ENCODE data around the gene DNAJC2. TPM values are rescaled to one million over a fixed set of nuclear protein-coding genes. Genes with fewer than 3 reads are reported as not detected.

The DNAJC2 gene
- total RNA-seq, 4 donors from 2014 or later: 16.4 to 48.6 (median 27.7) TPM

- DNase-seq: no peak
- H3K27ac ChIP-seq: no peak overlapping the region
- WGBS, 2 donors (ENCODE audit: low coverage in 1 of 2): 92 to 93% methylated on average over 6 of the region's 6 CpGs
- no peaks in the 10 kb centered on the region for H3K27me3 ChIP-seq
- in situ Hi-C loops (cut with MboI; ENCODE audit: low pct_ligation_motif_present in 1 of 4, low pct_unique_long_range_greater_than_20kb in 1 of 4, low sequenced_read_pairs in 3 of 4): loop anchor here in 1 of 4 donors (25.0 kb wide), 1 partner anchor 212 kb away; the partner anchor contains the start of gene ARMC10
- H3K9me3 ChIP-seq: no peaks in the 10 kb centered on the region
- TF ChIP-seq POLR2A (IDR thresholded peaks at IDR 0.05) (no peak), POLR2AphosphoS5 (IDR thresholded peaks at IDR 0.05) (no peak), EP300 (IDR thresholded peaks at IDR 0.05; ENCODE audit: low read depth) (no peak), CTCF (IDR thresholded peaks at IDR 0.05) (no peak)
- intact Hi-C loops (cut with DNase I; ENCODE audit: low total_unique reads): no loop called here
- peaks cover 0 to 50% (median 14%) of the 10 kb centered on the region in 4 donors for H3K36me3 ChIP-seq
- H3K4me3 ChIP-seq: no peak overlapping the region
- H3K4me1 ChIP-seq: peaks cover 7 to 25% (median 15%) of the 10 kb centered on the region in 4 donors
Observed at GRCh38 chr7:103299660-103300059, 44.9 kb downstream of the DNAJC2 start.

DNA sequence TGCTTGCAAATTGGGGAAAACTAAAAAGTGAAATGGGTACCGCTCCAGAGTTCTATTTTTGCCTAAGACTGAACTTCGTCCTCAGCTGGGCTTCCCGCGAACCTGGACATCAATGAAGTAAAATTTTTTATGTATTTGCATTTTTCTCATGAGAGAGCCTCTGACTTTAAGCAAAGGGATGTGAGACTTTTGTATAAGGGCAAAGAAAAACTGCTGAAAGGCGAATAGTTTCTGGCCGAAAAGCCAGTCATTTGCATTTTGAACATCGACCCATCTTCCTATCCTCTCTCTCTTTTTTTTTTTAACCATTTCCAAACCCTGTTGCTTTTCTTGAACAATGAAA, 46.8 kb downstream of the DNAJC2 start:
- intact Hi-C loops (cut with DNase I; ENCODE audit: low total_unique reads): no loop called here
- 0 to 1% methylated on average over 6 to 7 of the region's 7 CpGs for WGBS, 2 donors (ENCODE audit: low coverage in 1 of 2)
- in situ Hi-C loops (cut with MboI; ENCODE audit: low pct_ligation_motif_present in 1 of 4, low pct_unique_long_range_greater_than_20kb in 1 of 4, low sequenced_read_pairs in 3 of 4): loop anchor here in 1 of 4 donors (25.0 kb wide), 1 partner anchor 211 kb away; the partner anchor contains the start of gene ARMC10
- no peak for TF ChIP-seq POLR2AphosphoS5 (IDR thresholded peaks at IDR 0.05)
- TF ChIP-seq EP300 (IDR thresholded peaks at IDR 0.05; ENCODE audit: low read depth): no peak
- no peak for TF ChIP-seq CTCF (IDR thresholded peaks at IDR 0.05)
- TF ChIP-seq POLR2A (IDR thresholded peaks at IDR 0.05): no peak
- Histone ChIP-seq H3K36me3 (peaks cover 0 to 33% (median 8%) of the 10 kb centered on the region in 4 donors), H3K27me3 (no peaks in the 10 kb centered on the region), H3K4me3 (peak overlapping the region; percentile 32 to 92 (median 71)), H3K27ac (peak overlapping the region; percentile 72 to 89 (median 86)), H3K9me3 (no peaks in the 10 kb centered on the region), H3K4me1 (peaks cover 7 to 25% (median 15%) of the 10 kb centered on the region in 4 donors)
- DNase-seq: no peak

DNA sequence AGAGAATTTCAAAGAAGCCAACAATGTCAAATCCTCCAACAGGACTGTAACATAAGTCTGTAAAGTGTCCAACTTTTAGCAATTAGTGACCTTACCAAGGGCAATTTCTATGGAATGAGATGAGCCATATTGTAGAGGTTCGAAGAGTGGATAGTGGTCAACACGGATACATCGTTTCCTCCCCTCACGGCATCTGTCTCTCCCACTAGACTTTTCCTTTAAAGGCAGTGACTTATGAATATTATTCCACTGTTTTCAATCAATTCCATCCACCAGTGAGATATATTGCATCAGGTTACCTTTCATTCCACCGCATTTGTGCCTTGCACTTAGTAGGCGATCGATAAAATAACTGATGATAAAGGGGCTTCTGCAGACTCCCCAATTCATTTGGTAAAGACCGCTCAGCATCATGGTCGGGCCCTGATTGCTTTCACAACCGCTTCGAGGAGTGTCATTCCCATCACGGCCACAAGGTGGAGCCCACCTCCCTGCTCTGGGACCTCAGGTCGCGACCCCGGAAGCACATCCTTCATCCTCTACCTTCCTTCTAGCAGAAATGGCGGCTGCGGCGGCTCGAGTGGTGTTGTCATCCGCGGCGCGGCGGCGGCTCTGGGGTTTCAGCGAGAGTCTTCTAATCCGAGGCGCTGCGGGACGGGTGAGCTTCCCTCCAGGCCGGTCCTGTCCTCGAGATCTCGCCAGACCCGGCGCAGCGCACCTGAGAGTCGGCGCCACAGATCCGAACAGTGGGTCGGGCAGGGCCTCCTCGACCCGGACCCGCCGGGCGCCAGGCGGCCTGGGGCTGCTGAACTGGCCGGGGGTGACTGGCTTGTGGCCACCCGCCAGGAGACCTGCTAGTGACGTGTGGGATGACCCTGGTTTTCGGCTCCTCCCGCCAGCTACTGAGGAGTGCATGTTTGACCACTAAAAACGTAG, 47.4 kb downstream of the DNAJC2 start, which contains the start of gene PMPCB:
Gene PMPCB (plus strand): TSS at position 535 of the 936 bp plus-strand sequence. CDS start 25 bp downstream, at position 560.
- peaks cover 0 to 28% (median 8%) of the 10 kb centered on the region in 4 donors for H3K36me3 ChIP-seq
- no peaks in the 10 kb centered on the region for H3K27me3 ChIP-seq
- peaks cover 7 to 25% (median 15%) of the 10 kb centered on the region in 4 donors for H3K4me1 ChIP-seq
- in situ Hi-C loops (cut with MboI; ENCODE audit: low pct_ligation_motif_present in 1 of 4, low pct_unique_long_range_greater_than_20kb in 1 of 4, low sequenced_read_pairs in 3 of 4) (loop anchor here in 1 of 4 donors (25.0 kb wide), 1 partner anchor 210 kb away; the partner anchor contains the start of gene ARMC10), intact Hi-C loops (cut with DNase I; ENCODE audit: low total_unique reads) (no loop called here)
- DNase-seq: peak; percentile 97
- TF ChIP-seq POLR2A (IDR thresholded peaks at IDR 0.05) (peak; percentile 44), EP300 (IDR thresholded peaks at IDR 0.05; ENCODE audit: low read depth) (no peak), POLR2AphosphoS5 (IDR thresholded peaks at IDR 0.05) (peak; percentile 13 to 74 (median 50)), CTCF (IDR thresholded peaks at IDR 0.05) (peak; percentile 95 to 98 (median 96))
- peak within 1 kb of the TSS; percentile 72 to 89 (median 86) for H3K27ac ChIP-seq
- peak within 1 kb of the TSS; percentile 32 to 92 (median 71) for H3K4me3 ChIP-seq
- 2 to 8% methylated on average over 9 to 50 of the region's 52 CpGs for WGBS, 2 donors (ENCODE audit: low coverage in 1 of 2)
- H3K9me3 ChIP-seq: no peaks in the 10 kb centered on the region

- Histone ChIP-seq H3K4me3 (no peak overlapping the region), H3K9me3 (no peaks in the 10 kb centered on the region), H3K4me1 (peaks cover 5 to 14% (median 12%) of the 10 kb centered on the region in 4 donors), H3K27ac (no peak overlapping the region), H3K36me3 (no peaks in the 10 kb centered on the region), H3K27me3 (peaks cover 5% of the 10 kb centered on the region)
- in situ Hi-C loops (cut with MboI; ENCODE audit: low pct_ligation_motif_present in 1 of 4, low pct_unique_long_range_greater_than_20kb in 1 of 4, low sequenced_read_pairs in 3 of 4) (loop anchor here in 1 of 4 donors (25.0 kb wide), 1 partner anchor 206 kb away; the partner anchor contains the start of gene ARMC10), intact Hi-C loops (cut with DNase I; ENCODE audit: low total_unique reads) (no loop called here)
- TF ChIP-seq POLR2AphosphoS5 (IDR thresholded peaks at IDR 0.05) (no peak), POLR2A (IDR thresholded peaks at IDR 0.05) (no peak), EP300 (IDR thresholded peaks at IDR 0.05; ENCODE audit: low read depth) (no peak), CTCF (IDR thresholded peaks at IDR 0.05) (no peak)
- 100% methylated on average over 1 of the region's 1 CpG for WGBS, 2 donors (ENCODE audit: low coverage in 1 of 2)
- no peak for DNase-seq
Observed at GRCh38 chr7:103293526-103293925, 51.0 kb downstream of the DNAJC2 start.
